Fibroblast of peridontal ligament (primary cell): ENCODE results near the gene TUBGCP5.
"Not testable (repeated sequence)": the region's sequence is repeated elsewhere in the genome, so short reads cannot be mapped to it uniquely, and the experiment has no call there.

Experiments
- DNase-seq: peaks from one replicate; pipeline ENCODE4 v3.0.0-alpha.2; 2010; ENCODE audit errors: extremely low read depth

The TUBGCP5 gene

GRCh38 chr15:23041736-23042135 lies 2.4 kb upstream of the TUBGCP5 start:
- not testable (repeated sequence) for DNase-seq

- no peak for DNase-seq
Measured at GRCh38 chr15:23039917-23040281, 530 bp upstream of the TUBGCP5 start.

- peak; percentile 56 for DNase-seq
Measured at GRCh38 chr15:23038726-23039142, 635 bp downstream of the TUBGCP5 start.

DNA sequence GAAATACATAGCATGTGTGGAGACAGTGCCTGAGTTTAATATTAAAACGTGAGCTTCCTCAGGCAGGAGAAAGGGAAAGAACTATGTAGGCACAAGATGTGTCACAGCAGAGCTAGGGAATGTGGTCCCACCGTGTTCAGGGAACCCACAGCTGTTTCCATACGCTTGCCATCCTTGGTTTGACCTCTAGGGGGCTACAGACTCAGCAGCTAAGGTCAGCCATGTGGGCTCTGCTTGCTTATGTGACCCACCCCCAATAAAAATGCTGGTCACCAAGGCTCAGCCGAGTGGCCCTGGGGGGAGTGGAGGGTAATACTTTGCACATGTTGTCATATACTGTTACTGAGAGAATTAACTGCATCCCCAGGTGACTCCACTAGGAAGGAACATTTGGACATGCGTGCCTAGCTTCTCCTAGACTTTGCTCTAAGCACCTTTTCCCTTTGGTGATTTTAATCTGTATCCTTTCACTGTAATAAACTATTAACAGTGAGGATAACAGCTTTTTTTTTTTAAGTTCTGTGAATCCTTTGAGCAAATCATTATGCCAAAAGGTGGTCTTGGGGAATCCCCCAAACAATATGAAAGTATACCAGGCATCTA lies 3.3 kb downstream of the TUBGCP5 start:
- DNase-seq, result peak; percentile 47

GRCh38 chr15:23033979-23034378 lies 5.4 kb downstream of the TUBGCP5 start:
- no peak for DNase-seq

- DNase-seq, result no peak
Measured at GRCh38 chr15:23026218-23026617, 13.2 kb downstream of the TUBGCP5 start.

GRCh38 chr15:23022156-23022555 lies 17.2 kb downstream of the TUBGCP5 start:
- no peak for DNase-seq

- no peak for DNase-seq
Measured at GRCh38 chr15:23014394-23015000, 24.9 kb downstream of the TUBGCP5 start.

GRCh38 chr15:23013681-23014080 lies 25.7 kb downstream of the TUBGCP5 start:
- no peak for DNase-seq

- not testable (repeated sequence) for DNase-seq
Measured at GRCh38 chr15:23012616-23013015, 26.8 kb downstream of the TUBGCP5 start.

- no peak for DNase-seq
Measured at GRCh38 chr15:23003736-23004135, 35.6 kb downstream of the TUBGCP5 start.

GRCh38 chr15:23002920-23003319 lies 36.4 kb downstream of the TUBGCP5 start:
- DNase-seq, result no peak

- DNase-seq, result no peak
Measured at GRCh38 chr15:22995795-22996194, 43.6 kb downstream of the TUBGCP5 start.

DNA sequence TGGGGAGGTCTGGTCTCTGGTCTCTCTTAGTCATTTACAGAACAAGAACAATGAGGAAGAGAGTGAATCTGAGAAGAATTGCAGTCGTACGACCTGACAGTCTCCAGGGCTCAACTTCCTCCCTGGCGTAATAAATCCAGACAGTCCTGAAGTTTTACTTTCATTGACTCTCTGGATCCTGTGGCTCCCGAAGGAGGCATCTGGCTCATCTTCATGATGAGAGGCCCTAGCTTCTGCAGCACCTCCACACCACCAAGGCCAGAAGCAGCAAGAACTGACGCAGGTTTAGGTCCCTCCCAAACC lies 47.4 kb downstream of the TUBGCP5 start:
- DNase-seq, result no peak

GRCh38 chr15:22989576-22990477 lies 49.5 kb downstream of the TUBGCP5 start:
- DNase-seq, result no peak

GRCh38 chr15:22988811-22989210 lies 50.6 kb downstream of the TUBGCP5 start:
- no peak for DNase-seq

DNA sequence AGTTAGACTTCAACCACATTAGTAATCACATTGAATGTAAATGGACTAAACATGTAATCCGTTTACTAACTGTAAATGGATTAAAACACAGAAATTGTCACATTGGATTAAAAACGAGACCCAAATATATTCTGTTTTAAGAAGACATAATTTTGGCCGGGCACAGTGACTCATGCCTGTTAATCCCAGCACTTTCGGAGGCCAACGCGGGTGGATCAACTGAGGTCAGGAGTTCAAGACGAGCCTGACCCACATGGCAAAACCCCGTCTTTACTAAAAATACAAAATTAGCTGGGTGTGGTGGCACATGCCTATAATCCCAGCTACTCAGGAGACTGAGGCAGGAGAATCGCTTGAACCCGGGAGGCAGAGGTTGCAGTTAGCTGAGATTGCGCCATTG lies 57.4 kb downstream of the TUBGCP5 start:
- DNase-seq, result not testable (repeated sequence)

DNA sequence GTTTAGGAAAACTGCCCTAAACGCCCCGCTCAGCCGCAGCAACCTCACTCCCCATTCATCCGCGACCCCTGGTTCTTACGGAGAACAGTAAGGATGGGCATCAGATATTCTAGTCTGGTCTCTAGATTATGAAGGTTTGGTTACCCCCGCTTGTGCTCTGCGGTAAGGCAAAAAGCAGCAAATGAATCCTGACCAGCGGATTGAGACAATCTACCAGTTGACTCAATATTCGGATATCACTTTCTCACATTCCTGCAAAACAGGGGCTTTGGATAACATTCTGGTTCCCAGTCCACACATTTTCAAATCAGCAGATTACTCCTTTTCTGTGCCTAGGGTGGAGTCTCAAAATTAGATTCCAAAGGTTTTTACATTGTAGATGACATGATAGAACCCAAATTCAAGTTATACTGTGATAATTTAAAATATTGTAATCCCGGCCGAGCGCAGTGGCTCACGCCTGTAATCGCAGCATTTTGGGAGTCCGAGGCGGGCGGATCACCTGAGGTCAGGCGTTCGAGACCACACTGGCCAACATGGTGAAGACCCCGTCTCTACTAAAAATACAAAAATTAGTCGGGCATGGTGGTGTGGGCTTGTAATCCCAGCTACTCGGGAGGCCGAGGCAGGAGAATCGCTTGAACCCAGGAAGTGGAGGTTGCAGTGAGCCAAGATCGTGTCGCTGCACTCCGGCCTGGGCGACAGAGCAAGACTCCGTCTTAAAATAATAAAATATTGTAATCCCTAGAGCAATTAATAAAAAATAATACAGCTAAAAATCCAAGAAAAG lies 58.1 kb downstream of the TUBGCP5 start:
- no peak for DNase-seq

GRCh38 chr15:22980189-22981050 lies 58.9 kb downstream of the TUBGCP5 start, which contains the start of gene CYFIP1:
Gene CYFIP1, minus strand, starts transcription at chr15:22980368. Its CDS starts 33,083 bp downstream, at chr15:22947285.
- peak; percentile 72 for DNase-seq

DNA sequence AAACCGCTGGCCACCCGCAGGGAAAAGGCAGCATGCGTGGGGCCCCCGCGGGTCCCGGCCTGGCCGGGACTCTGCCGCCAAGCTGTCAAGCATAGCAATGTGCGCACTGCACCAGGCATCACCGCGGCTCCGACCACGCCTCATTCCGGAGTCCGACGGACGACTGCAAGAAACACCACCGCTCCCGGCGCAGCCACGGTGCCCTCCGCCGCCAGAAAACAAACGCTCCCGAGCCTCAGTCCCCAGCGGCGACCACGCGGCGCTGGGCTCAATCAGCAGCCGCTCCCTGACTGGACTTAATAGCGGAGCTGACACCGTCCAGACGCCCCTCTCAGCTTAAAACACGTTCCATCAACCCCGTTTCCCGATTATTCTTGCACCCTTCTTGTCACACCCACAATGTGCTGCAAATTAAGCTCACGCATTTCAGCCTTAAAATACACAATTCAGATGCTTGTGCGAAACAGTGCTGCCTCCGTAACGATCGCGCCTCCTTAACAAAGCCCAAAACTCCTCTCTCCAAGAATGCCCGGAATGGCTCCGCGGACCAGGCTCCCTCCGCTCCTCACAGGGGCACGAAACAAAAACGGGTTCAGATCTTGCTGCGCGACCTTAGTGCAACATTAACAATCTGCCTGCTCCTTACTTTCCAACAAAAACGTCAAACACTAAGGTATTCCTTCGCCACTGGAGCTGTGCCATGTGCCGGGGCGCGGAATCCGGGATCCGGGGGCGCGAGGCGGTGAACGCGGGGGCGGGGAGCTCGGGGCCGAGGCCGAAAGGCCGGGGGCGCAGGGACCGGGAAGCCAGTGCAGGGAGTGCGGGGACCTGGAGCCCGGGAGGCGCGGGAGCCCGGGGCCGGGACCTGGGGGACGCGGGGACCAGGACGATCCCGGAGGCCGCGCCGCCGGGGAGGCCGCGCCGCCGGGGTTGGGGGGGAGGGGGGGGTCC lies 59.9 kb downstream of the TUBGCP5 start:
- peak; percentile 48 for DNase-seq
